Measurements from ENCODE around the gene CCHCR1.
"Not testable (repeated sequence)": the region's sequence is repeated elsewhere in the genome, so short reads cannot be mapped to it uniquely, and the experiment has no call there.

The CCHCR1 gene

DNA sequence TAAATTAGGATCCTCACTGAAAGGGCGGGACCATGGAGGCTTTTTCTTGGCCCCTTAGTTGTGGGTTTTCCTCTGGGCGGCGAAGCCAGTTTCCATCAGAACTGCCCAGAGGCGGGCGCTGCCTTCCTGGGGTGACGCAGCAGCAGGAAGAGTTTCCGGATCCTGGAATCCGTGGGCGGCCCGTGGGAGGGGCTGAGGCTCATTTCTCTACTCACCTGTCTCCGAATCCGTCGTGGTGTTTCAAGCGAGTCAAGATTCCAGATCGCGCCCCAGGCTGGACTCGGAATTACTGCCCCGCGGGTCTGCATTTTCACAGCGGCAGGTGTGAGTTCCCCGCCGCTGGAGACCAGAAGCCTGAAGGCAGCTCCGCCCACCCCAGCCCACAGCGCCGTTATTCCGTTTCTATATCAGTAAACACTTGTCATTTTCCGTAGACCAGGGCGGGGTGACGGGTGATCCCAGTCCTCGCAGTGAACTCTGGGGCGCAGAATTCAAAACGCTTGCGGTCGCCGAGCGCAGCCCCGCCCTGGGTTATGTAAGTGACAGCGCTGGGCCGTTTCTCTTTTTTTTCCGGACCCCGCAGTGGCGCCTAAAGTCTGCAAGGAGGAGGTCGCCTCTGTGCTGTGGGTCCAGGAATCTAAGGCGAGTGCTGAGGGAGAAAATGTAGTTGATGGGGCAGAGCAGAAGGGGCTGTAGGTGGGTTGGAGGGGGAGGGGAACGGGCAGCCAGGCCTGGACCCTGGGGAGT lies 40.1 kb upstream of the CCHCR1 start:
- peak; percentile 84 for DNase-seq
- H3K79me1 ChIP-seq (replicated peaks; ENCODE audit: low read length, poor library complexity, severe bottlenecking), result peaks cover 10% of the 10 kb centered on the region
- under 1% methylated on average over 45 of the region's 45 CpGs for WGBS

DNA sequence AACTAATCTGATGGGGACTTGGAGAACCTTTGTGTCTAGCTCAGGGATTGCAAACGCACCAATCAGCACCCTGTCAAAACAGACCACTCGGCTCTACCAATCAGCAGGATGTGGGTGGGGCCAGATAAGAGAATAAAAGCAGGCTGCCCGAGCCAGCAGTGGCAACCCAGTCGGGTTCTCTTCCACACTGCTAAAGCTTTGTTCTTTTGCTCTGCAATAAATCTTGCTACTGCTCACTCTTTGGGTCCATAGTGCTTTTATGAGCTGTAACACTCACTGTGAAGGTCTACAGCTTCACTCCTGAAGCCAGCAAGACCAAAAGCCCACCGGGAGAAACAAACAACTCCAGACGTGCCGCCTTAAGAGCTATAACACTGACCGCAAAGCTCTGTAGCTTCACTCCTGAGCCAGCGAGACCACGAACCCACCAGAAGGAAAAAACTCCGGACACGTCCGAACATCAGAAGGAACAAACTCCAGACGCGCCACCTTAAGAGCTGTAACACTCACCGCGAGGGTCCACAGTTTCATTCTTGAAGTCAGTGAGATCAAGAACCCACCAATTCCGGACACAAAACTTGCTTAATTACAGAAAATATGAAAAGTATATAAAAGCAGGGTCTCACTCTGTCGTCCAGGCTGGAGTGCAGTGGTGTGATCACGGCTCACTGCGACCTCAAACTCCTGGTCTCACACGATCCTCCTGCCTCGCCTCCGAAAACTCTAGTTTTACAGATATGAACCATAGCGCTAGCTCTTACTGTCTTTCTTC lies 38.8 kb upstream of the CCHCR1 start:
- not testable (repeated sequence) for H3K4me1 ChIP-seq (ENCODE audit: control insufficient read depth, insufficient read depth, low read depth, low read length); H3K18ac ChIP-seq (ENCODE audit: low read depth in 1 of 2, low read length in 2 of 2); H2BK120ac ChIP-seq (ENCODE audit: low read depth, low read length); H3K23ac ChIP-seq (ENCODE audit: low read length in 2 of 2); H3K27me3 ChIP-seq (ENCODE audit: control insufficient read depth in 1 of 2, insufficient read depth in 1 of 2, low read length in 2 of 2); H4K8ac ChIP-seq (ENCODE audit: low read length); H3K27ac ChIP-seq (ENCODE audit: low read length, poor library complexity, severe bottlenecking); H2AK5ac ChIP-seq (ENCODE audit: low read length, severe bottlenecking); H3K4me2 ChIP-seq (ENCODE audit: low read length, poor library complexity, severe bottlenecking); H4K91ac ChIP-seq (ENCODE audit: low read length); H2BK15ac ChIP-seq (ENCODE audit: low read depth, poor library complexity, severe bottlenecking); DNase-seq; H3K9me3 ChIP-seq (ENCODE audit: control insufficient read depth, low read length); H3K36me3 ChIP-seq (ENCODE audit: control insufficient read depth in 1 of 2, insufficient read depth in 2 of 2, low read depth in 1 of 2, low read length in 2 of 2); H3K14ac ChIP-seq (ENCODE audit: low read length in 2 of 2); H2BK5ac ChIP-seq (ENCODE audit: low read depth, low read length, poor library complexity, severe bottlenecking); H2AFZ ChIP-seq (ENCODE audit: low read depth, low read length); H2BK12ac ChIP-seq (ENCODE audit: low read length in 2 of 2); H3K79me1 ChIP-seq (replicated peaks; ENCODE audit: low read length, poor library complexity, severe bottlenecking); H3K4ac ChIP-seq (ENCODE audit: low read depth in 1 of 2, low read length in 2 of 2)
- peak overlapping the region in 1 of 2 experiments; percentile 88 for H3K4me3 ChIP-seq (ENCODE audit: insufficient read depth in 1 of 2, low read depth in 1 of 2, low read length in 2 of 2)
- H3K9ac ChIP-seq (ENCODE audit: low read length), result peak overlapping the region; percentile 96
- WGBS, result 84% methylated on average over 22 of the region's 25 CpGs

More for the DNA sequence above, 40.1 kb upstream of the CCHCR1 start:
- H3K9me3 ChIP-seq (ENCODE audit: control insufficient read depth, low read length), result peaks cover 3% of the 10 kb centered on the region
- no peaks in the 10 kb centered on the region for H3K27me3 ChIP-seq (ENCODE audit: control insufficient read depth in 1 of 2, insufficient read depth in 1 of 2, low read length in 2 of 2)
- H2BK12ac ChIP-seq (ENCODE audit: low read length in 2 of 2), result peak overlapping the region in 1 of 2 experiments; percentile 61
- H3K4me2 ChIP-seq (ENCODE audit: low read length, poor library complexity, severe bottlenecking), result peak overlapping the region; percentile 51
- no peak overlapping the region for H2AK5ac ChIP-seq (ENCODE audit: low read length, severe bottlenecking)
- peak overlapping the region; percentile 57 for H3K27ac ChIP-seq (ENCODE audit: low read length, poor library complexity, severe bottlenecking)
- H3K36me3 ChIP-seq (ENCODE audit: control insufficient read depth in 1 of 2, insufficient read depth in 2 of 2, low read depth in 1 of 2, low read length in 2 of 2), result peaks cover 3 to 6% of the 10 kb centered on the region in 2 experiments
- peak overlapping the region; percentile 89 for H4K8ac ChIP-seq (ENCODE audit: low read length)
- H4K91ac ChIP-seq (ENCODE audit: low read length), result peak overlapping the region; percentile 79
- H3K18ac ChIP-seq (ENCODE audit: low read depth in 1 of 2, low read length in 2 of 2), result peak overlapping the region; percentile 68 to 83
- peak overlapping the region in 1 of 2 experiments; percentile 56 for H3K4ac ChIP-seq (ENCODE audit: low read depth in 1 of 2, low read length in 2 of 2)
- H3K4me1 ChIP-seq (ENCODE audit: control insufficient read depth, insufficient read depth, low read depth, low read length), result peaks cover 10% of the 10 kb centered on the region
- peak overlapping the region; percentile 75 to 88 for H3K4me3 ChIP-seq (ENCODE audit: insufficient read depth in 1 of 2, low read depth in 1 of 2, low read length in 2 of 2)
- peak overlapping the region; percentile 88 for H2AFZ ChIP-seq (ENCODE audit: low read depth, low read length)
- H2BK120ac ChIP-seq (ENCODE audit: low read depth, low read length), result peak overlapping the region; percentile 59
- no peak overlapping the region for H2BK5ac ChIP-seq (ENCODE audit: low read depth, low read length, poor library complexity, severe bottlenecking)
- peak overlapping the region; percentile 96 for H3K9ac ChIP-seq (ENCODE audit: low read length)
- no peak overlapping the region for H2BK15ac ChIP-seq (ENCODE audit: low read depth, poor library complexity, severe bottlenecking)
- H3K14ac ChIP-seq (ENCODE audit: low read length in 2 of 2), result peak overlapping the region in 1 of 2 experiments; percentile 83
- H3K23ac ChIP-seq (ENCODE audit: low read length in 2 of 2), result no peak overlapping the region

DNA sequence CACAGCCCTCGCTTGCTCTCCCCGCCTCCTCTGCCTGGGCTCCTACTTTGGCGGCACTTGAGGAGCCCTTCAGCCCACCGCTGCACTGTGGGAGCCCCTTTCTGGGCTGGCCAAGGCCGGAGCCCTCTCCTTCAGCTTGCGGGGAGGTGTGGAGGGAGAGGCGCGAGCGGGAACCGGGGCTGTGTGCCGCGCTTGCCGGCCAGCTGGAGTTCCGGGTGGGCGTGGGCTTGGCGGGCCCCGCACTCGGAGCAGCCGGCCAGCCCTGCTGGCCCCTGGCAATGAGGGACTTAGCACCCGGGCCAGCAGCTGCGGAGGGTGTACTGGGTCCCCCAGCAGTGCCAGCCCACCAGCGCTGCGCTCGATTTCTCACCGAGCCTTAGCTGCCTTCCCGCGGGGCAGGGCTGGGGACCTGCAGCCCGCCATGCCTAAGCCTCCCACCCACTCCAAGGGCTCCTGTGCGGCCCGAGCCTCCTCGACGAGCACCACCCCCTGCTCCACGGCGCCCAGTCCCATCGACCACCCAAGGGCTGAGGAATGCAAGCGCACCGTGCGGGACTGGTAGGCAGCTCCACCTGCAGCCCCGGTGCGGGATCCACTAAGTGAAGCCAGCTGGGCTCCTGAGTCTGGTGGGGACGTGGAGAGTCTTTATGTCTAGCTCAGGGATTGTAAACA lies 37.8 kb upstream of the CCHCR1 start:
- not testable (repeated sequence) for H3K9me3 ChIP-seq (ENCODE audit: control insufficient read depth, low read length); H2BK12ac ChIP-seq (ENCODE audit: low read length in 2 of 2); H3K18ac ChIP-seq (ENCODE audit: low read depth in 1 of 2, low read length in 2 of 2); H3K14ac ChIP-seq (ENCODE audit: low read length in 2 of 2); H4K91ac ChIP-seq (ENCODE audit: low read length); H3K27ac ChIP-seq (ENCODE audit: low read length, poor library complexity, severe bottlenecking); H2AK5ac ChIP-seq (ENCODE audit: low read length, severe bottlenecking); H2AFZ ChIP-seq (ENCODE audit: low read depth, low read length); H3K23ac ChIP-seq (ENCODE audit: low read length in 2 of 2); H3K4ac ChIP-seq (ENCODE audit: low read depth in 1 of 2, low read length in 2 of 2); H4K8ac ChIP-seq (ENCODE audit: low read length); H2BK120ac ChIP-seq (ENCODE audit: low read depth, low read length); DNase-seq; H3K79me1 ChIP-seq (replicated peaks; ENCODE audit: low read length, poor library complexity, severe bottlenecking); H3K36me3 ChIP-seq (ENCODE audit: control insufficient read depth in 1 of 2, insufficient read depth in 2 of 2, low read depth in 1 of 2, low read length in 2 of 2); H3K4me3 ChIP-seq (ENCODE audit: insufficient read depth in 1 of 2, low read depth in 1 of 2, low read length in 2 of 2); H3K27me3 ChIP-seq (ENCODE audit: control insufficient read depth in 1 of 2, insufficient read depth in 1 of 2, low read length in 2 of 2); H2BK5ac ChIP-seq (ENCODE audit: low read depth, low read length, poor library complexity, severe bottlenecking); H3K9ac ChIP-seq (ENCODE audit: low read length); H3K4me2 ChIP-seq (ENCODE audit: low read length, poor library complexity, severe bottlenecking); H3K4me1 ChIP-seq (ENCODE audit: control insufficient read depth, insufficient read depth, low read depth, low read length); H2BK15ac ChIP-seq (ENCODE audit: low read depth, poor library complexity, severe bottlenecking)
- WGBS, result 94% methylated on average over 29 of the region's 41 CpGs

Data from mesenchymal stem cell (in vitro differentiated cells and primary cell).